Measurements from ENCODE around the gene ARMCX2. TPM values are rescaled to one million over a fixed set of nuclear protein-coding genes. Genes with fewer than 3 reads are reported as not detected.

Gene ARMCX2
- total RNA-seq, 1 donor from 2014 or later = 72.4 TPM

DNA sequence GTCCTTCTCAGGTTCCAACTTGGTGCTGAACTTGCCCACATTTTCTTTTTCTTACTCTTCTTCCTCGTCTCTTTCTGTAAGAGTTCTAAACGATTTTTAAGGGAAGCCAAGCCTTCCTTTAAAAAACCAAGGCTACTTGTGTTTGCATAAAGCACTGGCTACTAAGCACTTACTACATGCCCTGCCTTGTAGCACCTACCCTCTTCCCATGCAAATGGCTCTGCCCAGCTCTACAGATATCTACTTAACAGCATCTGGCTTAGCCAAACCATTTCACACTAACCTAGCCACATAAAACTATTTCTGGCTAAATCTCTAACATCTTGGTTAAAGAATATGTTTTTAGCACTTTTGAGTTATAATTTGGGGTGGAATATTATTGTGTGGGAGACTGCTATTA lies 26.9 kb upstream of the ARMCX2 start:
- peak overlapping the region; percentile 54 for H3K27ac Mint-ChIP-seq (ENCODE audit: unreplicated experiment)

DNA sequence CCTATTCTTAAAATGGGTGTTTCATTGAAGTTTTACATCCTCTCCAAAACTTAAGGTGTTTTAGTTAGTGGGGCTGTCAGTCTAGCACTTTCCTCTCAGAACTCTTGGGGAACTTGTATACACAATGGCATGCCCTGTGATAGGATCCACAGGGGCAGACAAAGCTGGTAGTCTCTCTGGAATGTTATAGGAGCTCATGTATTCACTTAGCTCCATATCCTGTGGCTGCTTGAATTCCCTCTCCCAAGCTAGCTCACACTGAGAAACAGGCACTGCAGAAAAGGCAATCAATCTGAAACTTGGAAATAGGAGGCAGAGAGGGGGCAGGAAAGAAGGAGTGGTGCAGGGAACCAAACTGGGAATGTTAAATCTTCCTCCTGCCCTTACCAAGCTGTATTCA lies 26.3 kb upstream of the ARMCX2 start:
- Mint-ChIP-seq H3K4me3 (ENCODE audit: unreplicated experiment) (peak overlapping the region; percentile 24), H3K4me1 (ENCODE audit: unreplicated experiment) (peaks cover 28% of the 10 kb centered on the region), H3K36me3 (ENCODE audit: unreplicated experiment) (no peaks in the 10 kb centered on the region), H3K27ac (ENCODE audit: unreplicated experiment) (peak overlapping the region; percentile 70), H3K27me3 (ENCODE audit: unreplicated experiment) (no peaks in the 10 kb centered on the region), H3K9me3 (ENCODE audit: unreplicated experiment) (peaks cover 18% of the 10 kb centered on the region)
- no peak for DNase-seq (ENCODE audit: extremely low spot score, unreplicated experiment)
- TF ChIP-seq, protein P1, sequence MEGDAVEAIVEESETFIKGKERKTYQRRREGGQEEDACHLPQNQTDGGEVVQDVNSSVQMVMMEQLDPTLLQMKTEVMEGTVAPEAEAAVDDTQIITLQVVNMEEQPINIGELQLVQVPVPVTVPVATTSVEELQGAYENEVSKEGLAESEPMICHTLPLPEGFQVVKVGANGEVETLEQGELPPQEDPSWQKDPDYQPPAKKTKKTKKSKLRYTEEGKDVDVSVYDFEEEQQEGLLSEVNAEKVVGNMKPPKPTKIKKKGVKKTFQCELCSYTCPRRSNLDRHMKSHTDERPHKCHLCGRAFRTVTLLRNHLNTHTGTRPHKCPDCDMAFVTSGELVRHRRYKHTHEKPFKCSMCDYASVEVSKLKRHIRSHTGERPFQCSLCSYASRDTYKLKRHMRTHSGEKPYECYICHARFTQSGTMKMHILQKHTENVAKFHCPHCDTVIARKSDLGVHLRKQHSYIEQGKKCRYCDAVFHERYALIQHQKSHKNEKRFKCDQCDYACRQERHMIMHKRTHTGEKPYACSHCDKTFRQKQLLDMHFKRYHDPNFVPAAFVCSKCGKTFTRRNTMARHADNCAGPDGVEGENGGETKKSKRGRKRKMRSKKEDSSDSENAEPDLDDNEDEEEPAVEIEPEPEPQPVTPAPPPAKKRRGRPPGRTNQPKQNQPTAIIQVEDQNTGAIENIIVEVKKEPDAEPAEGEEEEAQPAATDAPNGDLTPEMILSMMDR (IDR thresholded peaks at IDR 0.05) = no peak

More for the DNA sequence above, 26.9 kb upstream of the ARMCX2 start:
- DNase-seq (ENCODE audit: extremely low spot score, unreplicated experiment) = no peak
- peaks cover 18% of the 10 kb centered on the region for H3K9me3 Mint-ChIP-seq (ENCODE audit: unreplicated experiment)
- no peaks in the 10 kb centered on the region for H3K36me3 Mint-ChIP-seq (ENCODE audit: unreplicated experiment)
- H3K27me3 Mint-ChIP-seq (ENCODE audit: unreplicated experiment) = no peaks in the 10 kb centered on the region
- H3K4me3 Mint-ChIP-seq (ENCODE audit: unreplicated experiment) = peak overlapping the region; percentile 51
- peaks cover 28% of the 10 kb centered on the region for H3K4me1 Mint-ChIP-seq (ENCODE audit: unreplicated experiment)
- TF ChIP-seq, protein P1 (IDR thresholded peaks at IDR 0.05) = no peak

DNA sequence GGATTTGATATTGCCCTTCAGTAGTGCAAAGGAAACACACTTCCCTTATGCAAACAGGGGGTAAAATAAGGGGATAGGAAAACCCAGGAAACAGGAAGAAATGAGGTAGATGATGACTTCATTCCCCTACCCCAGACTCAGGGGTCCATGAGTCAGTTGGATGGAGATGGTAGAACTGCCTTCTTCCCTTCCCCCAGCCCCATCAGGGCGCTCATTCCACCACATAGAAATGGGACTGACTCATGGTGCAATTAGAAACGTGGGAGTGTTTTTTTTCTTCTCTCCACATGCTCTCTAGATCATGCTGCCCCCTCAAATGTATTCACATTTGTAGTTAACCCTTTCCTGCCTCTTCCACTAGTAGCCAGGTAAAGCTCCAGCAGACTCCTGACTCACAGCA lies 23.1 kb upstream of the ARMCX2 start:
- Mint-ChIP-seq H3K9me3 (ENCODE audit: unreplicated experiment) (peaks cover 12% of the 10 kb centered on the region), H3K4me3 (ENCODE audit: unreplicated experiment) (no peak overlapping the region), H3K27ac (ENCODE audit: unreplicated experiment) (no peak overlapping the region), H3K27me3 (ENCODE audit: unreplicated experiment) (no peaks in the 10 kb centered on the region), H3K36me3 (ENCODE audit: unreplicated experiment) (no peaks in the 10 kb centered on the region), H3K4me1 (ENCODE audit: unreplicated experiment) (peaks cover 28% of the 10 kb centered on the region)
- TF ChIP-seq, protein P1 (IDR thresholded peaks at IDR 0.05) = no peak
- no peak for DNase-seq (ENCODE audit: extremely low spot score, unreplicated experiment)

DNA sequence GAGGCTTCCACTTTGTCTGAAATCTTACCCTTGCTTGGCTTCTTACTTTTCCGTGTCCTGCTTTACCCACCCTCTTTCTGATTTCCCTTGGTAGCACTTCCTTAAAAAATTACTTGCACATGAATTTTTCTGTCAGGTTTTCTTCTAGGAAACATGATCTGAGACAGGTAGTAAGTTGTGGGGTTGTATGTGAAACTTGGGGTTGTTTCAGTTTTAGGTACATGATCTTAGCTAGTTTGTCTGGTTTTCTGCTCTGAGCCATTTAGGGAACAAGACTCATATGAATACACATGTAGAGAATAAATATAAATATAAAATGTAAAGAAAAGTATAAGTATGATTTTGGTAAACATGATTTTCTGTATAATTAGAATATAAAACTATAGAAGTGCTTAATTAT lies 17.4 kb upstream of the ARMCX2 start:
- no peak for DNase-seq (ENCODE audit: extremely low spot score, unreplicated experiment)
- H3K4me1 Mint-ChIP-seq (ENCODE audit: unreplicated experiment) = no peaks in the 10 kb centered on the region
- no peak overlapping the region for H3K27ac Mint-ChIP-seq (ENCODE audit: unreplicated experiment)
- TF ChIP-seq, protein P1 (IDR thresholded peaks at IDR 0.05) = no peak
- no peaks in the 10 kb centered on the region for H3K36me3 Mint-ChIP-seq (ENCODE audit: unreplicated experiment)
- H3K27me3 Mint-ChIP-seq (ENCODE audit: unreplicated experiment) = no peaks in the 10 kb centered on the region
- H3K4me3 Mint-ChIP-seq (ENCODE audit: unreplicated experiment) = no peak overlapping the region
- H3K9me3 Mint-ChIP-seq (ENCODE audit: unreplicated experiment) = no peaks in the 10 kb centered on the region

DNA sequence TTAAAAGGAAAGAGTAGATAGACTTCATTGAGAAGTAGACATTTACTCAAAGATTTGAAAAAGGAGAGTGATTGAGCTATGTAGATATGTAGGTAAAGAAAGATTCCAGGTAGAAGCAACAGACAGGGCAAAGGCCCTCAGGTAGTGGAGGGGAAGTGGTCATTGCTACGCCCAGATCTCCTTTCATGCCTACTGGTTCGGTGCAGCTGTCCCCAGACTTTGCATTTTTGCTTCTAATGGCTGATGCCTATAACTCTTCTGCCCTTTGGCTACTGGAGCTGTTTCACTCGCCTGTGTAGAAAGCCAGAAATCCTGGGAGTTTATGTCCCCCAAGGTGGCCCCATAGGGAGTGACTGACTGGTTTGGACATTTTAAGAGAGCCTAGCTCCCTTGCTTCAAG lies 16.9 kb upstream of the ARMCX2 start:
- H3K27ac Mint-ChIP-seq (ENCODE audit: unreplicated experiment) = no peak overlapping the region
- TF ChIP-seq, protein P1 (IDR thresholded peaks at IDR 0.05) = no peak
- no peaks in the 10 kb centered on the region for H3K4me1 Mint-ChIP-seq (ENCODE audit: unreplicated experiment)
- H3K36me3 Mint-ChIP-seq (ENCODE audit: unreplicated experiment) = no peaks in the 10 kb centered on the region
- no peak overlapping the region for H3K4me3 Mint-ChIP-seq (ENCODE audit: unreplicated experiment)
- H3K9me3 Mint-ChIP-seq (ENCODE audit: unreplicated experiment) = no peaks in the 10 kb centered on the region
- no peaks in the 10 kb centered on the region for H3K27me3 Mint-ChIP-seq (ENCODE audit: unreplicated experiment)
- DNase-seq (ENCODE audit: extremely low spot score, unreplicated experiment) = no peak
